ENCODE measurements around the gene SIPA1L3.

The SIPA1L3 gene, protein sequence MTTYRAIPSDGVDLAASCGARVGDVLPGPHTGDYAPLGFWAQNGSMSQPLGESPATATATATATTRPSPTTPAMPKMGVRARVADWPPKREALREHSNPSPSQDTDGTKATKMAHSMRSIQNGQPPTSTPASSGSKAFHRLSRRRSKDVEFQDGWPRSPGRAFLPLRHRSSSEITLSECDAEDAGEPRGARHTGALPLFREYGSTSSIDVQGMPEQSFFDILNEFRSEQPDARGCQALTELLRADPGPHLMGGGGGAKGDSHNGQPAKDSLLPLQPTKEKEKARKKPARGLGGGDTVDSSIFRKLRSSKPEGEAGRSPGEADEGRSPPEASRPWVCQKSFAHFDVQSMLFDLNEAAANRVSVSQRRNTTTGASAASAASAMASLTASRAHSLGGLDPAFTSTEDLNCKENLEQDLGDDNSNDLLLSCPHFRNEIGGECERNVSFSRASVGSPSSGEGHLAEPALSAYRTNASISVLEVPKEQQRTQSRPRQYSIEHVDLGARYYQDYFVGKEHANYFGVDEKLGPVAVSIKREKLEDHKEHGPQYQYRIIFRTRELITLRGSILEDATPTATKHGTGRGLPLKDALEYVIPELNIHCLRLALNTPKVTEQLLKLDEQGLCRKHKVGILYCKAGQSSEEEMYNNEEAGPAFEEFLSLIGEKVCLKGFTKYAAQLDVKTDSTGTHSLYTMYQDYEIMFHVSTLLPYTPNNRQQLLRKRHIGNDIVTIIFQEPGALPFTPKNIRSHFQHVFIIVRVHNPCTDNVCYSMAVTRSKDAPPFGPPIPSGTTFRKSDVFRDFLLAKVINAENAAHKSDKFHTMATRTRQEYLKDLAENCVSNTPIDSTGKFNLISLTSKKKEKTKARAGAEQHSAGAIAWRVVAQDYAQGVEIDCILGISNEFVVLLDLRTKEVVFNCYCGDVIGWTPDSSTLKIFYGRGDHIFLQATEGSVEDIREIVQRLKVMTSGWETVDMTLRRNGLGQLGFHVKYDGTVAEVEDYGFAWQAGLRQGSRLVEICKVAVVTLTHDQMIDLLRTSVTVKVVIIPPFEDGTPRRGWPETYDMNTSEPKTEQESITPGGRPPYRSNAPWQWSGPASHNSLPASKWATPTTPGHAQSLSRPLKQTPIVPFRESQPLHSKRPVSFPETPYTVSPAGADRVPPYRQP (N-terminal part only)

DNA sequence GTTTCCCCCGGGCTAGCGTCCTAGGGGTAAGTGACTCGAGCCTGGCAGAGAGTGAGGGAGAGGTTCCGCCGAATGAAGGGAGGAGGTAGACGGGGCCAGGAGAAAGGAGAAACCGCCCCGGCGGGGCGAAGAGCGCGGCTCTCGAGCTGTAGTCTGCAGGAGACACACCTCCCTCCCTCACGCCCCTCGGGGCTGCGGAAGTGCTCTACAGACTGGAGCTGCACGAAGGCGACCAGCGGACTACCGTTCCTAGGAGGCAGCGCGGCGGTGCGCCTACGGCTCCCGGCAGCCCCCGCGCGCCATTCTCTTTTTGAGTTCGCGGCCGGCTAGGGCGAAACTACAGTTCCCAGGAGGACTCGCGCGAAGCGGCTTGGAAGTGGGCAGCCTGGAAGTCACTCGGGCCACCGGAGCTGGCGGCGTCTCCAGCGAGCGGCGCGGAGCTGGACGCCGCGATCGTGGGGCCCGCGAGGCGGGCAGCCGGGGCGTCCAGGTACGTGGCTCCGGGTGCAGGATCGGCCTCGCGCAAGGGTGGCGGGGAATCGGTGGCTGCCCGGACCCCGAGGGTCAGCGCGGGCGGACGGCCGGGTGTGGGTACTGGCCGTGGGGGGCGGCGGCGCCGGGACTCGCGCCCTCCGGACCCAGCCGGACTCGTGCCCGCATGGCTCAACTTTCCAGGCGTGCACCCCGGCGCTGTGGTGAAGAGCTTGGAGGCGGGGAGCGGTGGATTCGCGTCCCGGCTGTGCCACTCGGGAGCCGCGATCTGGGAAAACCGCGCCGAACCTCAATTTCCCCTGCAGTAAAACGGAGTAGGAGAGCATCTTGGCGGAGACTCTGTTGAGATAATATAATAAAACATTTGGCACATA is at the start of gene SIPA1L3:
SIPA1L3 (plus strand) TSS at position 340 of the 866 bp plus-strand sequence. CDS start 174,358 bp downstream, outside the sequence.
- in situ Hi-C loops (cut with HindIII; ENCODE audit: low sequenced_read_pairs): no loop called here

DNA sequence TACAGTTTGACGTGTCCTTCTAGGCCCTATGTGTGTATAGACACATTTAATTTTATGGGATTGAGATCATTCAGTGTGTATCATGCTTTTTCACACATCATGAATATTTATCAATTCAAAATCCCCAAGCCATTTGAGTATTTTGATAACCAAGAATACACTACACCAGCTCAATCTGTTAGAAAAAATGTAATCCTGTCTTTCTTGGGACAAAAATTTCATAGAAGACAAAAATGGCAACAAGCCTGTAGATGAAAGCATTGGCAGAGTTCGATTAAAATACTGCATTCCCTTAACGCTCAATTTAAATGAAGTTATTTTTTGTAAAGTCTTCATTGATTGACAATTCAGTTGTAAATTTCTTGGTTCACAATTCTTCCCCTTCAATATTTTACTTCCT is 42.5 kb upstream of the SIPA1L3 start:
- in situ Hi-C loops (cut with HindIII; ENCODE audit: low sequenced_read_pairs): no loop called here

DNA sequence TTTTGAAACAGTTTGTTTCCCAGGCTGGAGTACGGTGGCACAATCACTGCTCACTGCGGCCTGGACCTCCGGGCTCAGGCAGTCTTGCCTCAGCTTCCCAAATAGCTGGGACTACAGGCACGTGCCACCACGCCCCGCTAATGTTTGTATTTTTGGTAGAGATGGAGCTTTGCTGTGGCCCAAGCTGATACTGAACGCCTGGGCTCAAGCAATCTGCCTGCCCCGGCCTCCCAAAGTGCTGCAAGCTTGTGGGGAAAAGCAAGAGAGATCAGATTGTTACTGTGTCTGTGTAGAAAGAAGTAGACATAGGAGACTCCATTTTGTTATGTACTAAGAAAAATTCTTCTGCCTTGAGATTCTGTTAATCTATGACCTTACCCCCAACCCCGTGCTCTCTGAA is 41.1 kb upstream of the SIPA1L3 start:
- in situ Hi-C loops (cut with HindIII; ENCODE audit: low sequenced_read_pairs): loop anchor here (5.0 kb wide), 1 partner anchor 86 kb away; no protein-coding TSS in a partner anchor

DNA sequence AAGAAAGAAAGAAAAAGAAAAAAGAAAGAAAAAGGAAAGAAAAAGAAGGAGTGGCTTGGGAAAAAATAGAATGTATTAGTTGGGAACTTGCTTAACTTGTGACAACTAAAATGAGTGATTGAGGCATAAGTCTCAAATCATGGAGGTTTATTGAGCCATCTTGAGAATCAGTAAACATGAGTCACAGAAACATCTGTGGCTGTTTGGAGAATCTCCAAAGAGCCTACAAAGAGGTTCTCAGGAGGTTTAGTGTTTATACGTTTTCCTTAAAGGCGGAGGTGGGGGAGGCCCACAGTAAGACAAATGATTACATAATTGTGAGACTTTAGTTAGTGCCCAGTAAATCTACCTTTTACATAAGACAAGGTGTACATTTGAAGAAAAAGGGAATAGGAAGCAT is 39.2 kb upstream of the SIPA1L3 start:
- in situ Hi-C loops (cut with HindIII; ENCODE audit: low sequenced_read_pairs): loop anchor here (5.0 kb wide), 1 partner anchor 84 kb away; no protein-coding TSS in a partner anchor

DNA sequence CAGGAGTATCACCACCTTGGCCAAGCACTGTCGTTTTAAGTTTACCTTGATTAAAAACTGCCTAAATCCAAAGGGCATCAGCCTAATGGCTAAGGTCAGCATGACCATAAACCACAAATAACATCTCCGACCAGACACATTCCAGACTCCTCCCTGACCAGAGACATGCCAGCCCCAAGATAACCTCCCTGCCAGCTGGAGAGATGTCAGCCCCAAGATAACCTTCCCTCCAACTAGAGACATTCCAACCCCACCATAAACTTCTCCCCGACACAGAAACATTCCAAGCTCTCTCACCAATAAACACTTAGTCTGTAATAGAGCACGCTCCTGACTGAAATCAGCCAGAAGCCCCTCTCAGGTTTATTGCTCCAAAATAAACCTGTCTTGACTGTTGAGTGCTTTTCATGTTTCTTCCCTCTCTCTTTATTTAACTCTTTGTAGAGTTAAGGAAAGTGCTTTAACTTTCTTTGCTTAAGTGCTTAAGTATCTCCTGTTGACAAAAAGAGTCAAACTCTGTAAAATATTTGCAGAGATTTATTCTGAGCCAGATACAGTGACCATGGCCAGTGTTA is 37.2 kb upstream of the SIPA1L3 start:
- in situ Hi-C loops (cut with HindIII; ENCODE audit: low sequenced_read_pairs): loop anchor here (5.0 kb wide), 1 partner anchor 82 kb away; no protein-coding TSS in a partner anchor

DNA sequence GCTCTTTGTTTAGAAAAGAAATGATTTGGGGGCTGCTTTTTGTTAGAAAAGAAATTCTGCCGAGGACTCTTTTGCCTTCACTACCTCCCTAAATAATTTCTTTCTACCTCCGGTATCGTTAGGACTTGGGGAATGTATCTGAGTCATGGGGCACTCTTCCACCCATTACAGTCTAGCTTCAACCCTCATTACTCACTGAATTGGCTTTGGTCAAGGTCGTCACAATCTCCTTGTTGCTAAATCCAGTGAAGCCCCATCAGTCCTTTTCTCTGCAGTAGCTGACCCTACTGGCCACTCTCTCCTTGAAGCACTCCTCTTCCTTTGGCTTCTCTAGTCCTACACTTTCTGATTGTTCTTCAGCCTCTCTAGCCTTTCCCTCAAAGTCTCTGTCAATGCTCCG is 34.6 kb upstream of the SIPA1L3 start:
- in situ Hi-C loops (cut with HindIII; ENCODE audit: low sequenced_read_pairs): no loop called here

DNA sequence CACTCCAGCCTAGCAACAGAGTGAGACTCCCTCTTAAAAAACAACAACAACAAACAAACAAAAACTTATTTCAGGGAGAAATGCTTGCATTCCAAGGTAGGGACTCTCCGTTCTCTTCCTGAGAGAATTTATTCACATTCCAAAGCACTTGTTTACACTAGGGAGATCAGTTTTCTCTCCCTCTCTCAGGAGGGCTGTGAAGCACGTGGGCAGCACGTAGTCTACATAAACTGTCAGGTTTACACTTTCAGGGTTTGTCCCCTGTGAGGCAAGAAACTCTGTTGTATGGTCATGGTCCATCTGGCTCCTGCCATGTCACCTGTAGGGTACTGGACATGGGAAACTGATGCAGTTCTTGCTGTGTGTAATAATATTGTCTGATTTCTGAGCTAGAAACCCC is 32.2 kb upstream of the SIPA1L3 start:
- in situ Hi-C loops (cut with HindIII; ENCODE audit: low sequenced_read_pairs): no loop called here

DNA sequence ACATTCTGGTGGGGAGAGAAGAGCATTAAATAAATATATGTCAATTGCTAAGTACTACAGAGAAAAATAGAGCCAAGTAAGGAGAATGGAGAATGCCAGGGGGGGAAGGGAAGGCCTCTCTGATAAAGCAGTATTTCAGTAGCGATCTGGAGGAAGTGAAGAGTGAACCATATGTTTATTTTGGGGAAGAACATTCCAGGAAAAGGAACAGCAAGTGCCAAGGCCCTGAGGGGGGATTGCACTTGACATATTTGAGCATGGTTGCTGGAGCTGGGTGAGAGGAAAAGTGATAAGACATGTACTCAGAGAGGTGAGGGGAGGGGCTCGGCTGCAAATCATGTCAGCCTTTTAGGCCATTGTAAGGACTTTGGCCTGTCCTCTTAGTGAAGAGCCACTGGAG is 31.0 kb upstream of the SIPA1L3 start:
- in situ Hi-C loops (cut with HindIII; ENCODE audit: low sequenced_read_pairs): no loop called here

DNA sequence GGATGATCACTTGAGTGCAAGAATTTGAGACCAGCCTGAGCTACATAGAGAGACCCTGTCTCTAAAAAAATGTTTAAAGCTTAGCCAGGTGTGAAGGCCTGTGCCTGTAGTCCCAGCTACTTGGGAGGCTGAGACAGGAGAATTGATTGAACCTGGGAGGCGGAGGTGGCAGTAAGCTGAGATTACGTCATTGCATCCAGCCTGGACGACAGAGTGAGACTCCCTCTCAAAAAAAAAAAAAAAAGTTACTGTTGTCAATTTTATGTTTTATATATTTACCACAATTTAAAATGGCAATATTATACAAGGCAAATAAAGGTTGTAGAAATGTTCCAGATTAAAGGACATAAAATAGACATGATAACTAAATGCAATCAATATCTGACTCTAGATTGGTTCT is 29.9 kb upstream of the SIPA1L3 start:
- in situ Hi-C loops (cut with HindIII; ENCODE audit: low sequenced_read_pairs): no loop called here

DNA sequence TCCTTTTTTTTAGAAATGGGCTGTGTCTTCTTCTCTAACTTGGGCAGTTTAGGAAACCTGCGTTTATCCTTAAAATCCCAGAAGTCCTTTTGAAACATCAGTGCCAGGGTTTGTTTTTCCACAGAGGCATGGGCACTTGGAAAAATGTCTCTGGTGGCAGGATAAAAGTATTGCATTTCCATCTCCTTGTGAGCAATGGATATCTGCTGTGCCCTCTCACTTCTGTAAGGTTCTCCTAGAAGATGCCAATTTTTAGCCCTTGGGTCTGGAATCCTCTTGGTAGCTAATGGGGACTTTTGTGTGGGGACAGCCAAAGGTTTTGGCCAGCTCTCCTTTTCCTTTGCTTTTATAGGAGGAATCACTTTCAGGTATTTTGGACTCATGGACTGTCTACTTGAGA is 21.6 kb upstream of the SIPA1L3 start:
- in situ Hi-C loops (cut with HindIII; ENCODE audit: low sequenced_read_pairs): no loop called here

DNA sequence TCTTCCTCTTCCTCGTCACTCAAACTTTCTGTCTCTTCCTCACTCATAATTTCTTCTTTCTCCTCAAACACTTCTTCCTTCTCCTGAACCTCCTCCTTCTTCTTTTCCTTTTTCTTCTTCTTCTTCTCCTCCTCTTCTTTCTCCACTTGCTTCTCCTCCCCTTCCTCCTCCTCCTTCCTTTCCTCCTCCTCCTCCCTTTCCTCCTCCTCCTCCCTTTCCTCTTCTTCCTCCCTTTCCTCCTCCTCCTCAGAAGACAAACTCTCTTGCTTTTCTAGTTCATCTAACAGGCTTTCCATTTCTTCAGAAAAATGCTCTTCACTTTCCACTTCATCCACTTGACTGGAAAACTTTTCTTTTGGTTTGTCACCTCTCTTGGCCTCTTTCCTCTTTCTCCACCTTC is 20.4 kb upstream of the SIPA1L3 start:
- in situ Hi-C loops (cut with HindIII; ENCODE audit: low sequenced_read_pairs): no loop called here

DNA sequence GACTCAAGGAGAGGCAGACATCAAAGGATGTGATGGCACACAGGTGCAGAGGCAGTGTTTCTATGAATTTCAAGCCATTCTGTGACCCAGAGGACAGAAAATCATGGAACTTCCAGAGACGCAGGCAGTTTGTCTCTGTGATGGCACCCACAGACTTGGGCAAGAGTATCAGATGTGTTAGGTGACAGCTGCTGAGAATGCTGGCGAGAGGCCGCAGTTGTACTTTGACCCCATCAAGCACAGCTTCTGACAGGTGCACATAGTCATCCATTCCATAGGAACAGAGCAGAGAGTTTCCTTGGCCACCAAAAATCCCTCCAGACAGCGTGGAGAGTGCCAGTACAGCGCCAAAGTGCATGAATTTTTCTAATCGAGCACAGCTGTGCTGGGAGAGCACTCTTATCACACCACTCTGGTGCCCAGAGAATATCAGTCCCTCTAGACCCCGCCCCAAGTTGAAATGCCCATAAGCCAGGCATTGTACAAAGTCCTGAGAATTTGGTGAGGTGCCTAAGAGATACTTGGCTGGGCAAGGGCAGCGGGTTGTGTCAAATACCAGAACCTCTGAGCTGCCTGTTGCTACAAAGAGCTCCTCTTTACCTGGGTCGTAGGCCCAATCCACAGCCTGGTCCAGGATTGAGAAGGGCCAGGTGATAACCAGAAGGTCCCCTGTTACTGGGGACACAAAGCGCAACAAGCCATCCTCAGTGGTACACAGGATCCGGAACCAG is 13.0 kb upstream of the SIPA1L3 start:
- in situ Hi-C loops (cut with HindIII; ENCODE audit: low sequenced_read_pairs): loop anchor here (10.0 kb wide), 1 partner anchor 211 kb away; no protein-coding TSS in a partner anchor

DNA sequence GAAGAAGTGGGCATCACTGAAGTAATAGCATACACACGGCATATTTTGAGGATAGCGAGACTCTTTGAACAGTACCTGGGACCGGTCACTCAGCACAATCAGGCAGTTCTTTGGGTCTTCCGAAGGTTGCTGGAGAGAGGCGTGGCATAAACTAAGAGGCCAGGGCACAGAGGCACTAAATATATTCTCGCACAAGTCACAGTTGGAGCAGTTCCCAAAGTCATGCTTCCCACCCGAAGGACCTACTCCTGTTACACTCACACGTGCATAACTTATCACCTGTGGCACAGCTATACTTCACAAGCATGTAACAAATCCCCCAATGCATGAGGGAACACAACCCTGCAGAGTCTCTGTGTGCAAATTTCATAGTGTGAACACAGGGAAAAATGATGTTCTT is 10.8 kb upstream of the SIPA1L3 start:
- in situ Hi-C loops (cut with HindIII; ENCODE audit: low sequenced_read_pairs): loop anchor here (5.0 to 10.0 kb wide), 2 partner anchors 209 to 321 kb away; no protein-coding TSS in a partner anchor

DNA sequence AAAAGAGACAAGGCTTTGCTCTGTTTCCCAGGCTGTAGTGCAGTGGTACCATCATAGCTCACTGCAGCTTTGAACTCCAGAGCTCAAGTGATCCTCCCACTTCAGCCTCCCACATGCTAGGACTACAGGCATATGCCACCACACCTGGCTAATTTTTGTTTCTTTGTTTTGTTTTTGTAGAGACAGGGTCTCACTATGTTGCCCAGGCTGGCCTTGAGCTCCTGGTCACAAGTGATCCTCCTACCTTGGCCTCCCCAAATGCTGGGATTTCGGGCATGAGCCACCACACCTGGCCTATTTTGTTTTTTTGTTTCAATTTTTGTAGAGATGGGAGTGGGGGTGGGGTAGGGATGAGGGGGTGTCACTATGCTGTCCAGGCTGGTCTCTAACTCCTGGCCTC is 7.6 kb upstream of the SIPA1L3 start:
- in situ Hi-C loops (cut with HindIII; ENCODE audit: low sequenced_read_pairs): loop anchor here (5.0 to 10.0 kb wide), 2 partner anchors 205 to 318 kb away; no protein-coding TSS in a partner anchor

DNA sequence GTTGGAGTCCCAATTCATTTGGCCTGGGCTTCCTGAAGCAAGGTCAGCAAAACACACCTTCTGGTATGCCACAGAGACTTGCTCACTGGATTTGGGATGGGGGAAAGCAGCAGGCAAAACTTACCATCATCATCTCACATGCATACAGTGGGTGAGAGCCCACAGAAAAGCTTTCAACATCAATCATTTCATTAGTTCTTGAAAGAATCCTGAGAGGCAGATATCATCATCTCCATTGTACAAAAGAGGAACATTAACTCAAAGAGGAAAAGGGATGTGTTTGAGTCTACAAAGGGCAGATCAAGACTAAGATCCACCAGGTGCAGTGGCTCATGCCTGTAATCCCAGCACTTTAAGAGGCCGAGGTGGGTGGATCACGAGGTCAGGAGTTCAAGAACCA is 7.0 kb upstream of the SIPA1L3 start:
- in situ Hi-C loops (cut with HindIII; ENCODE audit: low sequenced_read_pairs): loop anchor here (5.0 to 10.0 kb wide), 2 partner anchors 205 to 317 kb away; no protein-coding TSS in a partner anchor

DNA sequence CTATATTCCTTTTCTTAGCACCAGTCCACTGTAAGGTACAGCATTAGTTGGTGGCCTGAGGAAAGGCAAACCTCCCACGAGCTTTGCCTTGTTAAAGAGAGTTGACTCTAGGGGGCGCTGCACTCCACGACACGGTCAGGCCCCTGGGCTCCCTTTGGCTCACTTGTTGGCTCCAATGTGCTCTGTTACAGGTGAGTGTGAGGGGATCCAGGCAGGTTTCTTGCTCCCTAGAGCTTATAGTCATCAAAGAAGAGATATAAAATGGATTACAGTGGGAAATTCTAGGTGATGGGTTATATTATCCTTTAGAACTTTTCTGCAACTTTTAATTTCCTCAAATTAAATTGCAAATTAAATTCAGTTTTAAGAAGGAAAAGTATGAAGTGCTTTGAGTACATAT is 4.3 kb upstream of the SIPA1L3 start:
- in situ Hi-C loops (cut with HindIII; ENCODE audit: low sequenced_read_pairs): no loop called here

DNA sequence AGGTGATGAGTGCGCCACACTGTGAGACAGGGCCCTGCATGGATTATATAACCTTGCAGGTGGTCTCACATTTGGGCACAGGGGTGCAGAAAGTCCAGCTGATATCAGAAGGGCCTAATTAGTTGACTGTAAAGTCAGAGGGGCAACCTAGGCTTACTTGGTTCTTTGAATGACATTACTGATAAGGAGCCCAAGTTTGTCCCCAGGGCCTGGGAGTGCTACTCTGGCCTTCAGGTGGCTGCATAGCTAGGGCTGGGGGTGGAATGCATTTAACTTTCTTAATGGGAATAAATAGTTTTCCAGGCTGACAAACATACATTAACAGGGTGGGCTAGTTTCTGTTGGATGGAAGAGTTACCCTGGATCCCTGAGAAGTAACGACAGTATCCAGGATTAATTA is 3.9 kb upstream of the SIPA1L3 start:
- in situ Hi-C loops (cut with HindIII; ENCODE audit: low sequenced_read_pairs): no loop called here

DNA sequence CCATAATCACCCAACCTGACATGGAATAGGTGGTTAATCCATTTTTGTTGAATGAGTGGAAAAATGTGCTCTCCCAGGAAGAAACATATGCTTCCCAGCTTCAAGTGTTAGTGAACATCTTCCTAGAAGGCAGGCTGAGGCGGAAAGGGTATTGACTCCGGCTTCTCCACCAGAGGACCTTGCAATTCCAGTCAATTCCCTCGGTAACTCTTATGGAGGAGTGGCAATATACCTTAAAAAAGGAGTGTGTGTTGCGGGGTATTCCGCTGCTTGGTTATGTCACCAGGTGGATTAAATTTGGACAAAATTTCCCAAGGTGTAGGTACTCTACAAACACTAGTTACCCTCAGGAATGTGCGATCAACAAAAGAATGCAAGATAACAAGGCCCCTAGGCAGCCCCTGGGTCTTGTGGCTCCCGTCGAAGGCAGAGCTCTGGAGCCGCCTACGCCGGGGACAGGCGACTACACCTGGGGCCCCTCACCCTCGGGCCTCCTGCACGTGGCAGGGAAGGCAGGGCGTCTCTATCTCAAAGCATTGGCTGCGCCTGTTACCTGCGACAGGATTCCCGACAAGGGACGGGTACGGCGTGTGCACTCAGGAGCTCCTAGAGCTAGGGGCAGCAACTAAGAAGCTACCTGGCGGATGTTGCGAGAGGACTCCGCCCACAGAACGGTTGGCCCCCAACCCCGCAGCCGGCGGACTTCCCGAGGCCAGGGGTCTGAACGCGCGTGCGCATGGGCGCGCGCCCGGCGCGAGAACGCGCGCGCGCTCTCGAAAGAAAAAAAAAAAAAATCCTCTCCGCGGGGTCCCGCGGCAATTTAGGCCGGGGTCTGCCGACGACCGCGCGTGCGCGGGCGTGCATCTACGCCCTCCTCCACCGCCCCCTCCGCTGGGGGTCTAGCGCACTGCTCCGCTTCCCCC is 801 bp upstream of the SIPA1L3 start, which contains the start of gene WDR87:
WDR87 (minus strand) TSS at position 649 of the 923 bp plus-strand sequence. CDS start 8,355 bp downstream, outside the sequence.
- in situ Hi-C loops (cut with HindIII; ENCODE audit: low sequenced_read_pairs): no loop called here
